Naive thymus-derived CD4-positive, alpha-beta T cell (primary cell): Measurements from ENCODE around the gene ANTXR2. TPM values are rescaled to one million over a fixed set of nuclear protein-coding genes. Genes with fewer than 3 reads are reported as not detected.

Experiments
- ATAC-seq: fragments of 150-1000 bp; cut with Tn5 transposase; 2 replicates; pipeline ENCODE4 v1.10.0; 2021; ENCODE audit warnings: mild to moderate bottlenecking, moderate library complexity
- CTCF ChIA-PET: fragments of 350-600 bp; sonication (Branson Sonifier 250); formaldehyde crosslinking; loops from one replicate; lab custom pipeline; 2021; ENCODE audit warnings: antibody characterized with exemption; lab: Charles Lee
- POLR2A ChIA-PET: fragments of 350-600 bp; sonication (Branson Sonifier 250); formaldehyde crosslinking; loops from one replicate; lab custom pipeline; 2021; ENCODE audit warnings: antibody characterized with exemption, inconsistent platforms; lab: Charles Lee
- DNase-seq, 9 donors: peaks; one replicate each; pipeline versions ENCODE4 v3.0.0 to v3.0.0-alpha.2; 2020 to 2022; ENCODE audit warnings: mixed read lengths in 1 of 9
- H3K27ac ChIP-seq: one replicate; pipeline ENCODE4 v1.7.0; 2013; ENCODE audit warnings: mild to moderate bottlenecking, low read depth, low read length, moderate library complexity
- H3K27me3 ChIP-seq, 2 donors: one replicate each; pipeline ENCODE4 v1.7.0; 2013; ENCODE audit warnings: low read length in 2 of 2, mild to moderate bottlenecking in 2 of 2, moderate library complexity in 2 of 2; ENCODE audit not compliant: control insufficient read depth in 2 of 2, insufficient read depth in 2 of 2
- H3K36me3 ChIP-seq, 3 experiments: 1 replicate in 2 of 3; 2 replicates in 1 of 3; pipeline ENCODE4 v1.7.0; 2013; ENCODE audit warnings: low read length in 3 of 3, mild to moderate bottlenecking in 3 of 3, moderate library complexity in 1 of 3; ENCODE audit not compliant: insufficient read depth in 3 of 3, control insufficient read depth in 2 of 3
- H3K4me1 ChIP-seq, 2 donors: one replicate each; pipeline ENCODE4 v1.7.0; 2013; ENCODE audit warnings: low read length in 2 of 2, mild to moderate bottlenecking in 2 of 2, moderate library complexity in 1 of 2; ENCODE audit not compliant: control insufficient read depth in 2 of 2, insufficient read depth in 2 of 2
- H3K4me3 ChIP-seq: 2 replicates; pipeline ENCODE4 v1.7.0; 2013; ENCODE audit warnings: mild to moderate bottlenecking, low read length
- H3K9me3 ChIP-seq, 3 experiments: 1 replicate in 2 of 3; 2 replicates in 1 of 3; pipeline ENCODE4 v1.7.0; 2013; ENCODE audit warnings: low read length in 3 of 3; ENCODE audit not compliant: control insufficient read depth in 2 of 3
- H3K27ac Mint-ChIP-seq, 9 donors: one replicate each; pipeline ENCODE4 v1.8.0; 2020 to 2022; ENCODE audit warnings: mixed read lengths in 9 of 9, mild to moderate bottlenecking in 8 of 9, moderate library complexity in 5 of 9, inconsistent platforms in 2 of 9
- H3K27me3 Mint-ChIP-seq, 5 donors: one replicate each; pipeline ENCODE4 v1.8.0; 2021 to 2022; ENCODE audit warnings: mixed read lengths in 5 of 5, mild to moderate bottlenecking in 1 of 5
- H3K36me3 Mint-ChIP-seq, 5 donors: one replicate each; pipeline ENCODE4 v1.8.0; 2020 to 2022; ENCODE audit warnings: mixed read lengths in 5 of 5, mild to moderate bottlenecking in 3 of 5, inconsistent platforms in 1 of 5
- H3K4me1 Mint-ChIP-seq, 7 donors: one replicate each; pipeline ENCODE4 v1.8.0; 2020 to 2022; ENCODE audit warnings: mixed read lengths in 7 of 7, mild to moderate bottlenecking in 3 of 7, inconsistent platforms in 1 of 7
- H3K4me3 Mint-ChIP-seq, 10 donors: one replicate each; pipeline ENCODE4 v1.8.0; 2020 to 2022; ENCODE audit warnings: mild to moderate bottlenecking in 10 of 10, mixed read lengths in 10 of 10, moderate library complexity in 6 of 10, inconsistent platforms in 2 of 10
- H3K9me3 Mint-ChIP-seq, 11 donors: one replicate each; pipeline ENCODE4 v1.8.0; 2020 to 2022; ENCODE audit warnings: mixed read lengths in 11 of 11, mild to moderate bottlenecking in 4 of 11, inconsistent platforms in 1 of 11, moderate library complexity in 1 of 11
- intact Hi-C, 2 donors: fragments of 100-400 bp; cut with micrococcal nuclease; formaldehyde crosslinking; loops; one replicate each; pipeline ENCODE4 v1.15.1; 2023
- polyA plus RNA-seq, 2 donors: library from polyadenylated mRNA; unstranded; fragments of 300-500 nt; fragmentation: Illumina TruSeq; gene quantifications; one replicate each; pipeline ENCODE4 v1.2.3, GENCODE V29; 2021
- total RNA-seq, 6 experiments: library from RNA in 5 of 6; stranded (reverse) in 5 of 6; gene quantifications; 1 replicate in 5 of 6; 2 replicates in 1 of 6; pipeline ENCODE4 v1.2.3 and lab custom pipeline; 2021 to 2026

The ANTXR2 gene
- total and polyA plus RNA-seq, 7 experiments from 2014 or later, result 20.3 to 69.8 (median 42.2) TPM

DNA sequence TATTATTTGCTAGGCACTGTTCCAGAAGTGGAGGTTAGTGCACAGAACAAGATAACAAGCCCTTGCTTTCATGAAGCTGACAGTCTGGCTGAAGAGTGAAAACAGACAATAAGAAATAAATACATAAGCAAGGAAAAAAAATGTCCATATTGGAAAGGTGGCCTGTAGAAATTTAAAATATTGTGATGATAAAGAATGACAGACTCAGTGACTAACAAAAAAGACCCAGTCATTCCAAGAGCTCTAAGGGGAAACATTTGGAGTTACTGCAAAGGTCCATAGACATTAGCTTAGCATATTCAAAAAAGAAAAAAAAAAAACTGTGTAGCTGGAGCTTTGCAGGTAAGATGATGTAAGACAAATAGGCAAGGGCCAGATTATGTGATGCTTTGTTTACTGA, 1.0 kb upstream of the ANTXR2 start:
- peak overlapping the region in 8 of 10 donors; percentile 69 to 99 (median 95) for H3K4me3 Mint-ChIP-seq
- H3K4me3 ChIP-seq, result no peak overlapping the region
- H3K27me3 ChIP-seq, result no peaks in the 10 kb centered on the region
- ChIA-PET CTCF (interaction anchor here (0.6 to 1.9 kb wide), 7 partner anchors 10 to 128 kb away, joined by 3 to 9 read pairs (median 4); no protein-coding TSS in a partner anchor), POLR2A (interaction anchor here (0.6 to 3.0 kb wide), 8 partner anchors 12 to 128 kb away, joined by 3 to 23 read pairs (median 4); no protein-coding TSS in a partner anchor)
- peaks cover 0 to 2% (median 0%) of the 10 kb centered on the region in 11 donors for H3K9me3 Mint-ChIP-seq
- H3K9me3 ChIP-seq, result no peaks in the 10 kb centered on the region
- H3K27ac Mint-ChIP-seq, result peak overlapping the region; percentile 88 to 98 (median 94)
- DNase-seq, result no peak
- H3K4me1 ChIP-seq, result peaks cover 23 to 29% of the 10 kb centered on the region in 2 donors
- ATAC-seq, result no peak
- peak overlapping the region; percentile 86 for H3K27ac ChIP-seq
- intact Hi-C loops, result loop anchor here (5.0 to 10.0 kb wide), 4 partner anchors 128 to 1421 kb away; partner anchors contain the start of gene BMP2K (in 1 of the 2)
- H3K36me3 ChIP-seq, result peaks cover 0 to 10% (median 0%) of the 10 kb centered on the region in 3 experiments
- peaks cover 25 to 74% (median 53%) of the 10 kb centered on the region in 7 donors for H3K4me1 Mint-ChIP-seq
- peaks cover 0 to 28% (median 0%) of the 10 kb centered on the region in 5 donors for H3K36me3 Mint-ChIP-seq
- peaks cover 0 to 3% (median 0%) of the 10 kb centered on the region in 5 donors for H3K27me3 Mint-ChIP-seq

DNA sequence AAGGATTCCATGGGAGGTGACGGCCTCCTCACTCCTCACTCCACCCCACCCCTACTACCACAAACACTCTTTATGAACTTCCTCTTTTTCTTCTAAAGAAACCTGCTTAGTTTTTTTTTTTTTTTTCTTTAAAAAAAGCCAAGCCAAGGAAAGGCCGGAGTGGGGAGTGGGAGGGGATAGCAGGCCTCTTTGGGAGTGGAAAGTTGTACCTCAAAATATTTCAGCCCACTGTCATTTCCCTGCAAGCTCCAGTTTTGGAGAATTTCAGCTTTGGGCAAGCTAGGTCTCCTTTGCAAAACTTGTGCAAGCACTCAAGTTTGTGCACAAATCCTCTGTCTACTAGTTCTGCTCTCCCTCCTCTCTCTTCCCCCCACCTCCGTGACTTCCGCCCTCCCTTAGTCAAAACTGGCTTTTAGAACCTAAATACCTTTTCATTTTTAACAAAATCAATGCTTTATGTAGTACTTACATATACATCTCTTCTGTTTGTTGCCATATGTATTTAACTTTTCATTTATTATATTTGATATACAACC, 512 bp upstream of the ANTXR2 start:
- intact Hi-C loops, result loop anchor here (1.0 to 10.0 kb wide), 14 partner anchors 15 to 1421 kb away; partner anchors contain the start of genes BMP2K (in 1 of the 2) and PAQR3 (in 1 of the 2)
- Mint-ChIP-seq H3K9me3 (no peaks in the 10 kb centered on the region), H3K4me3 (peak overlapping the region; percentile 82 to 99 (median 96)), H3K27ac (peak overlapping the region; percentile 88 to 98 (median 94)), H3K36me3 (peaks cover 0 to 29% (median 0%) of the 10 kb centered on the region in 5 donors), H3K27me3 (peaks cover 0 to 3% (median 0%) of the 10 kb centered on the region in 5 donors), H3K4me1 (peaks cover 25 to 74% (median 56%) of the 10 kb centered on the region in 7 donors)
- Histone ChIP-seq H3K27ac (peak overlapping the region; percentile 86), H3K27me3 (no peaks in the 10 kb centered on the region), H3K36me3 (peaks cover 0 to 10% (median 0%) of the 10 kb centered on the region in 3 experiments), H3K9me3 (no peaks in the 10 kb centered on the region), H3K4me3 (peak overlapping the region; percentile 76), H3K4me1 (peaks cover 23 to 29% of the 10 kb centered on the region in 2 donors)
- ATAC-seq, result peak; percentile 62
- POLR2A ChIA-PET, result interaction anchor here (0.6 to 3.0 kb wide), 13 partner anchors 10 to 131 kb away, joined by 3 to 23 read pairs (median 4); no protein-coding TSS in a partner anchor
- DNase-seq, result peak in 7 of 9 donors; percentile 43 to 58 (median 51)
- CTCF ChIA-PET, result interaction anchor here (0.6 to 1.9 kb wide), 7 partner anchors 10 to 129 kb away, joined by 3 to 9 read pairs (median 4); no protein-coding TSS in a partner anchor

DNA sequence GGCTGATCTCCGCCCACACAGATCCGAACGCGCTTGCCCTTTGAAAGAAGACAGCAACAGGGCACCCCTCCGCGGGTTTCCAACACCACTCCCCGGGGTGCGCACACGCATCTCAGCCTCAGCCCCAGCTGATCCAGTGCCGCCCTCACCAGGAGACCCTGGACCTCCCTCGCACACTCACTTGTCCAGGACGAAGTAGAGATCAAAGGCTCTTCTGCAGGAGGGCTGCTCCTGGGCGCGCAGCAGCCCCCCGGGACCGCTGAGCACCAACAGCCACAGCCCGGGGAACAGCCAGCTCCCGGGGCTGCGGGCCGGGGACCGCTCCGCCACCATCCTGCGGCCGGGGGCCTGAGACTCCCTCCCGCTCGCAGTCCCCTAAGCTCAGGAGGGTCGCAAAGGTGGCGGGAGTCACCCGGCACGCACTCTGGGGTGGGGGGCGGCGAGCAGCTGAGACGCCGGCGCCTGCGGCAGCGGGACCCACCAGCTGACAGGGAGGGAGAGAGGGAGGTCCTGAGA, 743 bp downstream of the ANTXR2 start:
- H3K4me3 Mint-ChIP-seq, result peak overlapping the region; percentile 82 to 99 (median 96)
- H3K27ac ChIP-seq, result peak overlapping the region; percentile 86
- H3K36me3 Mint-ChIP-seq, result peaks cover 4 to 37% (median 11%) of the 10 kb centered on the region in 5 donors
- no peaks in the 10 kb centered on the region for H3K27me3 ChIP-seq
- no peaks in the 10 kb centered on the region for H3K9me3 ChIP-seq
- intact Hi-C loops, result loop anchor here (2.0 to 10.0 kb wide), 6 partner anchors 65 to 1423 kb away; partner anchors contain the start of genes BMP2K (in 1 of the 2) and PAQR3 (in 1 of the 2)
- ATAC-seq (peak; percentile 61), DNase-seq (peak; percentile 49 to 64 (median 56))
- peaks cover 26 to 82% (median 67%) of the 10 kb centered on the region in 7 donors for H3K4me1 Mint-ChIP-seq
- H3K4me3 ChIP-seq, result peak overlapping the region; percentile 76
- peaks cover 0 to 3% (median 0%) of the 10 kb centered on the region in 5 donors for H3K27me3 Mint-ChIP-seq
- H3K9me3 Mint-ChIP-seq, result no peaks in the 10 kb centered on the region
- ChIA-PET CTCF (interaction anchor here (0.5 to 1.9 kb wide), 5 partner anchors 11 to 1082 kb away, joined by 3 to 9 read pairs (median 4); no protein-coding TSS in a partner anchor), POLR2A (interaction anchor here (0.6 to 3.0 kb wide), 12 partner anchors 9 to 133 kb away, joined by 3 to 23 read pairs (median 5); no protein-coding TSS in a partner anchor)
- H3K27ac Mint-ChIP-seq, result peak overlapping the region; percentile 87 to 98 (median 93)
- H3K36me3 ChIP-seq, result peaks cover 0 to 10% (median 0%) of the 10 kb centered on the region in 3 experiments
- H3K4me1 ChIP-seq, result peaks cover 23 to 29% of the 10 kb centered on the region in 2 donors

DNA sequence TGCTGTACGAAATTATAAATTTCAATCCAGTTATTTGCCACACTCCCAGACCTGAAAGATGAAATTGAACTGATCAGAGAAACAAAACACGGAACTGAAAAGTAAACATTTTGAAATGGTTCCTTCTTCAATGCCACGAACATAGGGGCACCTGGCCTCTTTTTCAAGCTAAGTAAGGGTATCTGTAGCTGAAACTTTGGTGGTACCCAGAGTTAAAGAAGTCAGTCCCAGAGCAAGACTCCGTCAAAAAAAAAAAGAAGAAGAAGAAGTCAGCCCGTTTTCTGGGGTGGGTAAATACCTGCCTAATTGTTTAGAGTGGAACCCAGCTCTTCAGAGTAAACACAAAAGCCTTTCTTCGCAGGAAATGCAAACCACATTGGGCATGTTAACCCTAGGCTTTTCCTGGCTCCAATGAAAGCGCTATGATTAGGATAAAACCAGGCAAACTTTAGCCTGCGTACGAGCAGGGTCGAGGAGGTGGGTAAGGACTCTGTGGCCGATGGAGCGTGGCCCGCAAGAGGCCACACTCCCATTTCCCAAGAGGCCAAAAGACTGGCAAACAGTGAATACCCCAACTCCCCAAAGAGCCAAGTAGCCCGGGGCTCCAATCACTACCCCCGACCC, 1.3 kb downstream of the ANTXR2 start:
- Mint-ChIP-seq H3K4me1 (peaks cover 26 to 85% (median 70%) of the 10 kb centered on the region in 7 donors), H3K27ac (peak overlapping the region; percentile 87 to 98 (median 93)), H3K27me3 (peaks cover 0 to 3% (median 0%) of the 10 kb centered on the region in 5 donors), H3K9me3 (no peaks in the 10 kb centered on the region), H3K4me3 (peak overlapping the region; percentile 82 to 99 (median 96)), H3K36me3 (peaks cover 4 to 42% (median 14%) of the 10 kb centered on the region in 5 donors)
- intact Hi-C loops, result loop anchor here (2.0 to 10.0 kb wide), 6 partner anchors 65 to 1423 kb away; partner anchors contain the start of genes BMP2K (in 1 of the 2) and PAQR3 (in 1 of the 2)
- ChIA-PET POLR2A (interaction anchor here (0.6 to 3.0 kb wide), 9 partner anchors 8 to 112 kb away, joined by 3 to 23 read pairs (median 4); no protein-coding TSS in a partner anchor), CTCF (interaction anchor here (0.6 to 1.4 kb wide), 3 partner anchors 11 to 333 kb away, joined by 4 read pairs; no protein-coding TSS in a partner anchor)
- Histone ChIP-seq H3K9me3 (no peaks in the 10 kb centered on the region), H3K4me3 (peak overlapping the region; percentile 76), H3K36me3 (peaks cover 0 to 11% (median 0%) of the 10 kb centered on the region in 3 experiments), H3K27me3 (no peaks in the 10 kb centered on the region), H3K27ac (peak overlapping the region; percentile 86), H3K4me1 (peaks cover 23 to 29% of the 10 kb centered on the region in 2 donors)
- DNase-seq (peak in 3 of 9 donors; percentile 7 to 16 (median 15)), ATAC-seq (peak; percentile 3)

DNA sequence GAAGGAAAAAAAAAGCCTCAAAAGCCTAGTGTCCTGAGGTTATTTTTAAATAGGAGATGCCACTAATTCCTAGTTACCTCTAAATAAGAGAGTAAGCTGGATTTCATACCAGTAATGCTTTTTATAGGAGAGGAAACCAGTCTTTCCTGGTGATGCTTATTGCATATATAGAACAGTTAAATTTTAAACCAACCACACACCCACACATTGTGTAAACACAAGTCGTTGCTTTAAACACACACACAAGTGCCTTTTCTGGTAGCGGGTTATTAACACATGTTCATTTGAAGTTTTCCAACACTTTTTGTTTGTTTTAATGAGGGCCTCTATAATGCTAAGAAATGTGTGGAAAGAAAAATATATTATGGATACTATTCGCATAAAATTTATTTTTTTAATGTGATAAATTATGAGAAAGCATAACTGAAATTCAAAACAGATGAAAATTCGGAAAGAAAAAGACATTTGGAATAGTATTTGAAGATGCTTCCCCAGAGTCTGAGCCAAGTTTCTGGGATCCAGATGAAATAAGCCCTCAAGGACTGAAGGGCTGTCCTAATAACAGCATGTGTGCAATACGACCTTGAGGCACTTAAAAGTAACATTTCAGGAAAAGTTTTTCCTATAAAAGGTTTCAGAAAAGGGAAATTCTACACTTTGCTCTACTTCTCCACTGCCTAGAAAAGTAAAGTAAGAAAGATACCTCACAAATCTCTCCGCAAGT, 2.0 kb downstream of the ANTXR2 start:
- no peaks in the 10 kb centered on the region for H3K9me3 Mint-ChIP-seq
- H3K27me3 ChIP-seq, result no peaks in the 10 kb centered on the region
- H3K4me1 Mint-ChIP-seq, result peaks cover 26 to 85% (median 74%) of the 10 kb centered on the region in 7 donors
- H3K36me3 ChIP-seq, result peaks cover 0 to 15% (median 0%) of the 10 kb centered on the region in 3 experiments
- H3K4me3 ChIP-seq, result peak overlapping the region; percentile 76
- ChIA-PET POLR2A (interaction anchor here (0.6 to 3.0 kb wide), 5 partner anchors 15 to 1719 kb away, joined by 3 to 23 read pairs (median 6); no protein-coding TSS in a partner anchor), CTCF (interaction anchor here (0.6 kb wide), 1 partner anchor 333 kb away, joined by 4 read pairs; no protein-coding TSS in a partner anchor)
- peaks cover 23 to 33% of the 10 kb centered on the region in 2 donors for H3K4me1 ChIP-seq
- no peaks in the 10 kb centered on the region for H3K9me3 ChIP-seq
- intact Hi-C loops, result loop anchor here (5.0 to 10.0 kb wide), 4 partner anchors 131 to 1424 kb away; partner anchors contain the start of gene BMP2K (in 1 of the 2)
- no peak for ATAC-seq
- peak overlapping the region; percentile 82 to 99 (median 96) for H3K4me3 Mint-ChIP-seq
- peaks cover 4 to 43% (median 18%) of the 10 kb centered on the region in 5 donors for H3K36me3 Mint-ChIP-seq
- H3K27ac ChIP-seq, result peak overlapping the region; percentile 86
- H3K27ac Mint-ChIP-seq, result peak overlapping the region; percentile 87 to 98 (median 93)
- DNase-seq, result peak in 1 of 9 donors; percentile 7
- H3K27me3 Mint-ChIP-seq, result peaks cover 0 to 3% (median 0%) of the 10 kb centered on the region in 5 donors
